ES-I3 (cell line): ENCODE measurements around the gene NSD1.

Experiments used
- H3K36me3 ChIP-seq: 2 replicates; pipeline ENCODE4 v1.6.1; 2013; ENCODE audit warnings: mild to moderate bottlenecking, low read length, control low read depth, moderate library complexity; ENCODE audit not compliant: insufficient read depth
- H3K4me1 ChIP-seq: 2 replicates; pipeline ENCODE4 v1.6.1; 2013; ENCODE audit warnings: mild to moderate bottlenecking, control low read depth, low read length; ENCODE audit not compliant: insufficient read depth
- H3K9ac ChIP-seq: 2 replicates; pipeline ENCODE4 v1.6.1; 2013; ENCODE audit warnings: low read depth, mild to moderate bottlenecking, low read length, moderate library complexity
- H3K9me3 ChIP-seq: 2 replicates; pipeline ENCODE4 v1.6.1; 2013; ENCODE audit warnings: mild to moderate bottlenecking, low read length, moderate library complexity; ENCODE audit not compliant: control insufficient read depth, insufficient read depth

NSD1 gene

DNA sequence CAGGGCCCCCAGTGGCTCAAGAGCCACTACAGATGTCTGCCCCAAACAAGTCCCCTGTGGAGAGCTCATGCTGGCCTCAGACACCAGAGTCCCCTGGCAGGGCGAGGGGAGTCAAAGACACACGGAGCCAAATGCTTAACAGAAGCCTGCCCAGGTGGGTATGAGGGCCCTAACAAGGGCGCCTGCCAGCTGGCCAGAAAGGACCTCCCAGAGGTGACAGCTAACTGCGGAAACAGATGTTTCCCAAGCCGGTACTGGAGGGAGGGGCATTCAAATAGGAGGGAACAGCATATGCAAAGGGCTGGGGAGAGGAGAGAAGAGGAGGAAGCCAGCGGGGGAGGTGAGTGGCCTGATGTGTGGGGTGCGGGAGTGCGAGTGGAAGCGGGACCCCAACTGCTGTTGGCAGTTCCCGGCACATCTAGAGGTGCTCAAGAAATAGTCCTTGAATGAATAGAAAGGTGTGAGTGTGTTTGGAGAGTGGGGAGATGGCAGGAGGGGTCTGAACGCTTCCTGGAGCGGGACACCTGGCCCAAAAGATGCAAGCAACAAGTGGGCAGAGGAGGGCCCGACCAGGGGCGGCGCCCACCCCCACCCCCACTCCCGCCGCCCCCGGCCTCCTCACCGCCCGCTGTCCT lies 177.3 kb downstream of the NSD1 start:
- Histone ChIP-seq H3K4me1 (no peaks in the 10 kb centered on the region), H3K36me3 (peaks cover 4% of the 10 kb centered on the region), H3K9ac (peak overlapping the region; percentile 83; the same call in 1 of the 2 replicates), H3K9me3 (no peaks in the 10 kb centered on the region)

DNA sequence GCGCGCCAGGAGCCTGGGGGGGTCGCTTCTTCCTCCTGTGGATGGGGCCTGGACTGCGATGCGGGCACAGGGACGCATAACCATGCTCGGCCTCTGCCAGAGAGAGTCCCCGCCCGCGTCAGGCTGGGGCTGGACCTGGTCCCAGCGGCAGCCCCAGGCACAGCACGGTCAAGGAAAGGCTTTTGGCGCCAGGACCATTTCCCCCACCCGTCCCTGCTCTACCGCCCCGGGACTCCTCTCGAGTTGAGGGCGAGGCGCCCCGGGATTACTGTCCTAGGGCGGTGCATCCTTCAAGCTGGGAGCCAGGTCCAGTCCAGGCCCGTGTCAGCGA lies 177.8 kb downstream of the NSD1 start:
- H3K36me3 ChIP-seq = peaks cover 4% of the 10 kb centered on the region
- H3K9me3 ChIP-seq = no peaks in the 10 kb centered on the region
- H3K9ac ChIP-seq = peak overlapping the region; percentile 83
- H3K4me1 ChIP-seq = no peaks in the 10 kb centered on the region

GRCh38 chr5:177311723-177312648 lies 178.4 kb downstream of the NSD1 start, which contains the start of gene MXD3:
Gene MXD3 (minus strand): TSS chr5:177311898. CDS start chr5:177311830, 68 bp downstream.
- Histone ChIP-seq H3K36me3 (peaks cover under 1% of the 10 kb centered on the region), H3K4me1 (no peaks in the 10 kb centered on the region), H3K9ac (peak within 1 kb of the TSS; percentile 83), H3K9me3 (no peaks in the 10 kb centered on the region)

- Histone ChIP-seq H3K36me3 (no peaks in the 10 kb centered on the region; the same call in 1 of the 2 replicates), H3K9ac (peak overlapping the region; percentile 83), H3K9me3 (no peaks in the 10 kb centered on the region), H3K4me1 (no peaks in the 10 kb centered on the region)
Measured at GRCh38 chr5:177312649-177313181, 179.1 kb downstream of the NSD1 start.

DNA sequence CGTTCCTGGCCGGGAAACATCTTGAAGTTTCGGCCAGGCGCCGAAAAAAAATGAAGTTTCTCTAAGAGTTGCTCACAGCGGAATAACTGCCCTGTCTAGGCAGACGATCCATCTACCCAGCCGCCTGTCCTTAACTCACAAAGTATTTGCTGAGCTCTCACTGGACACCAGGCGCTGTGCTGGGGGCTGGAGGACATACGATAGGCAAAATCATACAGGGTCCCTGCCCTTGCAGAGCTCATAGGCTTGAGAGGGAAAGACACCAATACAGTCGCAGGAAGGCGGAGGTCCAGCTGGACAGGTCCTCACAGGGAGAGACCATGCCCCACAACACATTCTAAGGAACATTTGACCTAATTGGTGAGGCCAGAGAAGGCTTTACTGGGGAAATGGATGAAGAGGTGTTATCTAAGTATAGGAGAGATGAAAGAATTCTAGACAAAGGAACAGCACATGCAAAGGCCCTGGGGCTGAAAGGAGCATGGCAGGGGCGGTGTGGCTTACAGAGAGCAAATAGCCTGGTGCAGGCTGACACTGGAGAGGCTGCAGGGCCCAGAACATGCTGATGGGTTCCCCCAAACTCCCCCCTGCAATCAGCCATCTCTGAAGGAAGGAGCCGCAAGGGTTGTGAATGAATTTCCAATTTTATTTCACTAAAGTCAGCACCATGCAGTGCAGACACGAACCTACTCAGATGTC lies 180.1 kb downstream of the NSD1 start:
- H3K9ac ChIP-seq = no peak overlapping the region
- no peaks in the 10 kb centered on the region for H3K9me3 ChIP-seq
- H3K4me1 ChIP-seq = peaks cover 4% of the 10 kb centered on the region
- H3K36me3 ChIP-seq = no peaks in the 10 kb centered on the region; the same call in 1 of the 2 replicates

DNA sequence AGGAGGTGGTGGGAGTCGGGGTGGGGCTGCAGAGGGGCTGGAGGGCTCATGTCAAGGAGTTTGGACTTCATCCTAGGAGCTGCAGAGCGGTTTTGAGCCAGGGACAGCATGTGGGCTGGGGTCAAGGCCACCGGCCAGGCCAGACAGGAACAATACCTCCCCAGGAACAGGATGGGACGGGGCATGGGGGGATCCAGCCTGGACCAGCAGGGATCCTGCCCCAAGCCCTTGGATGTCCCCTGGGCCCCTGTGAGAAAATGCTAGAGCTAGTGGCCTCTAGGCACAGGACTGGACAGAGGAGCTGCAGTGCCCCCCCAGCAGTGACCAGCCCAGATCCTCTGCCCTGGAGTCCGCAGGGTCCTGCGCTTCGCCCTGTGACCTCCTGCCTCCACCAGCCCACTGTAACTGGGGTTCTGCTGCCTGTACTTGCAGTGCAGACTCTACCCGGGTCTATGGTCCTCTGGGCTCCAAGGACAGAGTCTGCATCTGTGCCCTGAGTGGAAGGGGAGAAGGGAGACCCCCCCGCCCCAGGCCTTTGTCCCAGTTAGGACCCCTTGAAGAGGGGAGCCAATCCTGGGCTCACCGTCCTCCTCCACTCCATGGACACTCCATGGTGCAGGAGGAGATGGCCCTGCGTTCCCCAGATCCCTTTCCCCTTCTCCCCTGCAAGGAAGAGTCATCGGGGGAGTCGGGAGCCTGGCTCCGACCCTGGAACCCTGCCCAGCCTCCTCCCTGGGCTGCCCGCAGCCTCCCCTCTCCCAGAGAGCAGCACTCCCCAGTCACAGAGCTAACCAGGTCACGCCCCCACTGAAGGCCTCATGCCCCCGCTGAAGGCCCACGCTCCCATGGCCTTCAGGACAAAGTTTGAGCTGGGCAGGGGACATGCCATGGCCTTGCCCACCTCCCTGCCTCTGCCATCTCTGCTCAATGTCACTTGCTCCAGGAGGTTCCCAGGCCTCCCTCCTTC lies 181.1 kb downstream of the NSD1 start:
- H3K9ac ChIP-seq = no peak overlapping the region
- H3K9me3 ChIP-seq = no peaks in the 10 kb centered on the region
- H3K4me1 ChIP-seq = peaks cover 4% of the 10 kb centered on the region
- no peaks in the 10 kb centered on the region for H3K36me3 ChIP-seq

DNA sequence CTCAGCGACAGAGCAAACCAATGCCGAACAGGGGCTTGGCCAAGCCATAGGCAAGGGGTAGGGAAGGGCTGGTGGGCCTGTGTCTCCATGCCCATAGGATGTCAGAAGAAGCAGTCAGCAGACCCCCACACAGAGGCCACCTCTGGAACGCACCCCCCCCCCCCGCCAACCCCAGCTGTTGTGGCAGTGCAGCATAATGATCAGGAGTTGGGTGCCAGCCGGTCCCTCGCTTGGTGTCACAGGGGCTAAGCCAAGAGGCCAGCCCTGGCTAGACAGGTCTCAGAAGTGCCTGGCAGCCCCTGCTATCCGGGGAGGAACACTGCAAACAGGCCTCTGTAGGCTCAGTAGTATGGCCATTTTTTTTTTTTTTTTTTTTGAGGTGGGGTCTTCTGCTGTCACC lies 181.8 kb downstream of the NSD1 start:
- H3K9ac ChIP-seq = no peak overlapping the region
- no peaks in the 10 kb centered on the region for H3K9me3 ChIP-seq
- H3K4me1 ChIP-seq = peaks cover 4% of the 10 kb centered on the region
- H3K36me3 ChIP-seq = no peaks in the 10 kb centered on the region

GRCh38 chr5:177316005-177316404 lies 182.4 kb downstream of the NSD1 start:
- Histone ChIP-seq H3K36me3 (no peaks in the 10 kb centered on the region), H3K9me3 (no peaks in the 10 kb centered on the region), H3K9ac (no peak overlapping the region)

GRCh38 chr5:177317959-177318377 lies 184.4 kb downstream of the NSD1 start:
- Histone ChIP-seq H3K9me3 (no peaks in the 10 kb centered on the region), H3K4me1 (peaks cover 4% of the 10 kb centered on the region), H3K9ac (no peak overlapping the region), H3K36me3 (no peaks in the 10 kb centered on the region)

More at GRCh38 chr5:177316005-177316404, 182.4 kb downstream of the NSD1 start:
- peaks cover 4% of the 10 kb centered on the region for H3K4me1 ChIP-seq

DNA sequence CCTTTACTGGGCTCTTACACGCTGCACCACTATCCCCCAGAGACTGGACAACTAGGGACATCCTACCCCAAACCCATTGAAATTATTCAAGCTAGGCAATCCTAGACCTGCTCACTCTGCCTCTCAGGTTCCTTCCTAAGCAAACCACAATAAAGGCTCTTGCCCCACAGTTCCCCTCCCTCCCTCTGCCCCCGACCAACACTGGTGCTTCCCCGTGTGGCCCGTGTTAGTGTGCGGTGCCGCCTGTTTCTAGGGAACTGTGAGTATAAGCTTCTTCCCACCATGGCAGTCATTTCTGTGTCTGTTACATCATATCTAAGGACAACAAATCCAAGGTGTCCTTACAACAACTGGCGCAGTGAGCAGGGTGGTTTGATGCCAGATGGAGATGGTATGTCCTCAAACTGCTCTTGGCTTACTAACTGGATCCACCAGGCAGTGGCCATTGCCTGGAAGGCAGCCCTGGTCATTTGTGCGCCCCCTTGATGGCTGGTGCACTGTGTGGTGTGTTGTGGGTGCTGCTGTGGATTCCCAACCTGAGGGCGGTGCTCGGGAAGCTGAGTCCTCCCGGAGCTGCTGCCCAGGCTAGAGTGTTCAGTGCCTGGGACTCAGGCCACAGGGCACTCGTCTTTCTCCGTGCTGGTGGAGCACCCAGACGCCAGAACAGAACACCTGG lies 186.5 kb downstream of the NSD1 start:
- Histone ChIP-seq H3K9ac (no peak overlapping the region), H3K4me1 (peaks cover 8% of the 10 kb centered on the region), H3K36me3 (no peaks in the 10 kb centered on the region), H3K9me3 (no peaks in the 10 kb centered on the region)

DNA sequence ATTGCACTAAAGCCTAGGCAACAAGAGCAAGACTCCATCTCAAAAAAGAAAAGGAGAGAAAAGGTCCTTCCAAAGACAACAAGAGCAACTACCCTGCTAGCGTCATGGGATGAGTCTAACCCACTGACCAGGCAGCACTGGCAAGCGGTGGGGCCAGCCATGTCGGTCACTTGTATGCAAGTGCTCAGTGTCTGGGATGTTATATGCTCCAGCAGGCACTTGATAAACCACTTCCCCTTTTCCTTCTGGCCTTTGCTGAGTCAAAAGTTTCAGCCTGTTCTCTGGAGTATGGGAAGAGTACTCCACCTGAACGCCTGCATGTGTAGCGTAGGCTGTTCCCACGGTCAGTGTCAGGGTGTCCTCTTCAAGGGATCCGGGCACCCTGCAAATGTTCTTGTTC lies 187.3 kb downstream of the NSD1 start:
- Histone ChIP-seq H3K9me3 (no peaks in the 10 kb centered on the region), H3K4me1 (peaks cover 16% of the 10 kb centered on the region), H3K9ac (no peak overlapping the region), H3K36me3 (no peaks in the 10 kb centered on the region)

GRCh38 chr5:177325868-177326381 lies 192.4 kb downstream of the NSD1 start:
- Histone ChIP-seq H3K9me3 (no peaks in the 10 kb centered on the region), H3K4me1 (peaks cover 24% of the 10 kb centered on the region), H3K9ac (no peak overlapping the region), H3K36me3 (no peaks in the 10 kb centered on the region; the same call in 1 of the 2 replicates)
